MG63 (cell line): ENCODE data around the gene OR2L13. TPM values are rescaled to one million over a fixed set of nuclear protein-coding genes. Genes with fewer than 3 reads are reported as not detected.

ENCODE experiments used
- DNase-seq: peaks from one replicate; pipeline ENCODE4 v3.0.0-alpha.2; 2020
- H3K27me3 ChIP-seq: fragments of 250-450 bp; sonication (Bioruptor Pico); 2 replicates; pipeline ENCODE4 v1.5.1; 2020; ENCODE audit warnings: mild to moderate bottlenecking, moderate library complexity
- H3K36me3 ChIP-seq: fragments of 250-450 bp; sonication (Bioruptor Pico); 2 replicates; pipeline ENCODE4 v1.5.1; 2020; ENCODE audit warnings: mild to moderate bottlenecking, moderate library complexity
- H3K4me3 ChIP-seq: fragments of 250-450 bp; sonication (Bioruptor Pico); 2 replicates; pipeline ENCODE4 v1.5.1; 2020; ENCODE audit warnings: mild to moderate bottlenecking, moderate library complexity
- H3K9me3 ChIP-seq: fragments of 250-450 bp; sonication (Bioruptor Pico); 2 replicates; pipeline ENCODE4 v1.5.1; 2020; ENCODE audit warnings: mild to moderate bottlenecking, moderate library complexity
- total RNA-seq: library from RNA; depleted of rRNA; stranded (reverse); fragments of >200 nt; shearing (Covaris generic); gene quantifications from 2 replicates; pipeline ENCODE4 v1.2.3, GENCODE V29; 2014; ENCODE audit warnings: low replicate concordance; rRNA removed

Gene OR2L13
- total RNA-seq, 1 experiment from 2014 or later, result not detected

DNA sequence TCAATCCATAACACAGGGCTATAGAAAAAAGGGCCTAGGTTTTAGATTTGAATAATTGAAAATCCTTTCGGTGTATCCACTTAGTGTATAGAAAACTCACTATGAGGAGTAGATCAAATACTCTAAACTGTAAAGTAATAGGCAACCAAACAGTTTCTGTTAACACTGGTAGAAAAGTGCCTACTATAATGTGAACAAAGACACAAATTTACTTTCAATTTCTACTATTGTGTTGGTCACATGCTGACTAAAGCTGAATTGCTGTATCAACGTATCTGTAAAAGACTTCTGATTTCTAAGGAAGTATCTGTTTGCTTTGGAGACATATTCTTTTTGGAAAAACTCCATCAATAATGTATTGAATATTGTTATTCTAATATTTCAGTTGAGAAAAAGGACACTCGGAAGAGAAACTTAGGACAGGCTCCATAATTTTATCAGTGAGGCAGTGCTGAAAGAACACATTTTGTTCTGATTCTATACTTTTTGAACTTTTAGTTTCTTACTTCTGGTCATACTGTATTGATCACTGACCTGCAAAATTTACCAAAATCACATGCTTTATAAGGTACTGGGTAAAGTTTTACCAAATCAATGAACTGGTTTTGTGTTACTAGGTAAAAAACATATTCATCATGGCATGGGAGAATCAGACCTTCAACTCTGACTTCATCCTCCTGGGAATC is 49.7 kb downstream of the OR2L13 start, which contains the start of gene OR2M5:
Gene OR2M5 (plus strand): TSS at position 636 of the 686 bp plus-strand sequence. CDS start 0 bp downstream, at position 636.
- Histone ChIP-seq H3K9me3 (peaks cover 5% of the 10 kb centered on the region), H3K4me3 (no peak within 1 kb of the TSS), H3K27me3 (no peaks in the 10 kb centered on the region), H3K36me3 (no peaks in the 10 kb centered on the region)
- DNase-seq, result no peak

Other genes with a start within 250 kb of the OR2L13 start
- 10.8 and 13.7 TPM in 2 replicates for gene TRIM58, start 238.0 kb upstream of the OR2L13 start, total RNA-seq
- gene OR2W3, start 199.6 kb upstream of the OR2L13 start, total RNA-seq, result 1.7 and 4.0 TPM in 2 replicates
- not detected in 2 replicates for gene OR2T8, start 174.9 kb upstream of the OR2L13 start, total RNA-seq
- not detected in 2 replicates for gene OR2AJ1, start 170.3 kb upstream of the OR2L13 start, total RNA-seq
- not detected in 2 replicates for gene OR2L8, start 146.3 kb upstream of the OR2L13 start, total RNA-seq
- gene OR2AK2, start 130.0 kb upstream of the OR2L13 start, total RNA-seq, result not detected in 2 replicates
- gene OR2L5, start 81.5 kb upstream of the OR2L13 start, total RNA-seq, result not detected in 2 replicates
- 0.16 TPM in 1 of 2 replicates, not detected in the other for gene OR2L2, start 65.1 kb upstream of the OR2L13 start, total RNA-seq
- not detected in 2 replicates for gene OR2L3, start 48.3 kb upstream of the OR2L13 start, total RNA-seq
- not detected in 2 replicates for gene OR2M5, start 50.0 kb downstream of the OR2L13 start, total RNA-seq
- not detected in 2 replicates for gene OR2M2, start 79.6 kb downstream of the OR2L13 start, total RNA-seq
- not detected in 2 replicates for gene OR2M3, start 102.1 kb downstream of the OR2L13 start, total RNA-seq
- gene OR2M4, start 136.2 kb downstream of the OR2L13 start, total RNA-seq, result not detected in 2 replicates
- gene OR2T33, start 182.8 kb downstream of the OR2L13 start, total RNA-seq, result not detected in 2 replicates
- not detected in 2 replicates for gene OR2T12, start 208.2 kb downstream of the OR2L13 start, total RNA-seq
- gene OR2M7, start 229.4 kb downstream of the OR2L13 start, total RNA-seq, result not detected in 2 replicates